VCaP (cell line): ENCODE data around the gene KDM1B.

ENCODE experiments used
- H3K27ac ChIP-seq: fragments of 450-650 bp; 2 replicates; pipeline ENCODE4 v1.5.1; 2017
- CTCF ChIP-seq: fragments of 450-650 bp; conservative IDR thresholded peaks from 2 replicates; pipeline ENCODE4 v1.5.1; 2017; ENCODE audit warnings: mild to moderate bottlenecking, moderate library complexity

Gene KDM1B

GRCh38 chr6:18153311-18153703 is 1.9 kb upstream of the KDM1B start:
- H3K27ac ChIP-seq, result no peak overlapping the region
- TF ChIP-seq CTCF, result no peak

GRCh38 chr6:18154507-18155149 is 594 bp upstream of the KDM1B start, which contains the start of gene TPMT:
Gene TPMT (minus strand): TSS chr6:18155077. CDS start chr6:18149127, 5,950 bp downstream.
- TF ChIP-seq CTCF, result no peak
- peak within 1 kb of the TSS; percentile 57 for H3K27ac ChIP-seq

GRCh38 chr6:18155864-18156421 is 721 bp downstream of the KDM1B start:
- peak overlapping the region; percentile 57 for H3K27ac ChIP-seq
- TF ChIP-seq CTCF, result peak; percentile 33

- TF ChIP-seq CTCF, result no peak
- H3K27ac ChIP-seq, result no peak overlapping the region
Observed at GRCh38 chr6:18160911-18161310, 5.7 kb downstream of the KDM1B start.

- no peak for TF ChIP-seq CTCF
Observed at GRCh38 chr6:18161431-18161830, 6.2 kb downstream of the KDM1B start.

GRCh38 chr6:18162401-18162800 is 7.2 kb downstream of the KDM1B start:
- H3K27ac ChIP-seq, result no peak overlapping the region
- no peak for TF ChIP-seq CTCF

More at GRCh38 chr6:18161431-18161830, 6.2 kb downstream of the KDM1B start:
- H3K27ac ChIP-seq, result no peak overlapping the region

GRCh38 chr6:18165751-18166150 is 10.5 kb downstream of the KDM1B start:
- no peak overlapping the region for H3K27ac ChIP-seq
- TF ChIP-seq CTCF, result no peak
